Measurements from ENCODE around the gene AMY2B. TPM values are rescaled to one million over a fixed set of nuclear protein-coding genes. Genes with fewer than 3 reads are reported as not detected.
"Not testable (repeated sequence)": the region's sequence is repeated elsewhere in the genome, so short reads cannot be mapped to it uniquely, and the experiment has no call there.

Gene AMY2B
- total RNA-seq, 4 donors from 2014 or later, result 11.1 to 34.3 (median 21.1) TPM

DNA sequence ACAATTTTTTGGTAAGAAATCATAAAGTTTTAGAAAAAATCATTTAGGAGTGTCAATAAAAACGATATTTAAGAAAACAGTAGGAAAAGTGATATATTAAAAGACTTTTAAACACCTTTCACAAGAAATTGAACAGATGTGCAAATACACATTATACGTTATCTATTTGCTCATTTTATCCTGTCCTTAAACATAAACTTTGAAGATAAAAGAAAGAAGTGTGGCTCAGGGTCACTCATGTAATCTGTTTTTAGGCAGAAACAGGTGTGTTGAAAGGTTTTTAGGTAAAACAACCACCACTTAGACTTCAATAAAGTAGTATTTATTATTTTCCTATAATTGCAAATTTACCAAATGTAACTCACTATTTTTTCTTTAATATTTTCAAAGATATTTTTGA is 13.1 kb downstream of the AMY2B start:
- in situ Hi-C loops (cut with MboI; ENCODE audit: low pct_ligation_motif_present in 1 of 4, low pct_unique_long_range_greater_than_20kb in 1 of 4, low sequenced_read_pairs in 3 of 4) (no loop called here), intact Hi-C loops (cut with DNase I; ENCODE audit: low total_unique reads) (no loop called here)
- no peaks in the 10 kb centered on the region for H3K27me3 ChIP-seq
- H3K4me3 ChIP-seq, result no peak overlapping the region
- no peaks in the 10 kb centered on the region for H3K36me3 ChIP-seq
- H3K27ac ChIP-seq, result no peak overlapping the region
- H3K4me1 ChIP-seq, result no peaks in the 10 kb centered on the region
- no peak for TF ChIP-seq POLR2AphosphoS5 (IDR thresholded peaks at IDR 0.05)
- no peak for TF ChIP-seq POLR2A (IDR thresholded peaks at IDR 0.05)
- TF ChIP-seq, protein P1, sequence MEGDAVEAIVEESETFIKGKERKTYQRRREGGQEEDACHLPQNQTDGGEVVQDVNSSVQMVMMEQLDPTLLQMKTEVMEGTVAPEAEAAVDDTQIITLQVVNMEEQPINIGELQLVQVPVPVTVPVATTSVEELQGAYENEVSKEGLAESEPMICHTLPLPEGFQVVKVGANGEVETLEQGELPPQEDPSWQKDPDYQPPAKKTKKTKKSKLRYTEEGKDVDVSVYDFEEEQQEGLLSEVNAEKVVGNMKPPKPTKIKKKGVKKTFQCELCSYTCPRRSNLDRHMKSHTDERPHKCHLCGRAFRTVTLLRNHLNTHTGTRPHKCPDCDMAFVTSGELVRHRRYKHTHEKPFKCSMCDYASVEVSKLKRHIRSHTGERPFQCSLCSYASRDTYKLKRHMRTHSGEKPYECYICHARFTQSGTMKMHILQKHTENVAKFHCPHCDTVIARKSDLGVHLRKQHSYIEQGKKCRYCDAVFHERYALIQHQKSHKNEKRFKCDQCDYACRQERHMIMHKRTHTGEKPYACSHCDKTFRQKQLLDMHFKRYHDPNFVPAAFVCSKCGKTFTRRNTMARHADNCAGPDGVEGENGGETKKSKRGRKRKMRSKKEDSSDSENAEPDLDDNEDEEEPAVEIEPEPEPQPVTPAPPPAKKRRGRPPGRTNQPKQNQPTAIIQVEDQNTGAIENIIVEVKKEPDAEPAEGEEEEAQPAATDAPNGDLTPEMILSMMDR (IDR thresholded peaks at IDR 0.05), result no peak
- no peak for TF ChIP-seq EP300 (IDR thresholded peaks at IDR 0.05; ENCODE audit: low read depth)
- 72 to 74% methylated on average over 2 of the region's 2 CpGs for WGBS, 2 donors (ENCODE audit: low coverage in 1 of 2)
- DNase-seq, result no peak
- H3K9me3 ChIP-seq, result peaks cover 3 to 5% of the 10 kb centered on the region in 2 donors

DNA sequence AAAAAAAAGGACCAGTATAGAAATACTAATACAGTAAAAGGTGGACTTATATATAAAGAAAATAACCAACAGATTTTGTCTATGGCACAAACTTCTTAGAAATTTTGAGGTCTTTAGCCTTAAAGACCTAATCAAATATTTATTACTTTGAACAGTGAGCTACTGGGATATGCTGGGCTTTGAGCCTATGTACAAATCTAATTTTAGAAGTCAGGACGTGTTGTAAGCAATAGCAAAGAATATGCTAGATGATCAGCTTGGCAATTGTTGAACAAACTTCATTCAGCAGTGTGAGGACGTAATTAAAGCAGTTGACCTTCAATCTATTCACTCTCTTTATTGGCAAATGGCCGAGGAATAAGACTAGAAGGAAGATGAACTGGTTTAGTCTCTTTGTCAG is 31.4 kb downstream of the AMY2B start:
- H3K27ac ChIP-seq; H3K4me1 ChIP-seq; DNase-seq; H3K4me3 ChIP-seq; in situ Hi-C loops (cut with MboI; ENCODE audit: low pct_ligation_motif_present in 1 of 4, low pct_unique_long_range_greater_than_20kb in 1 of 4, low sequenced_read_pairs in 3 of 4); H3K9me3 ChIP-seq; H3K36me3 ChIP-seq; H3K27me3 ChIP-seq; intact Hi-C loops (cut with DNase I; ENCODE audit: low total_unique reads): not testable (repeated sequence)
- no CpG with 5 or more reads among the region's 3 CpGs for WGBS, 2 donors (ENCODE audit: low coverage in 1 of 2)

DNA sequence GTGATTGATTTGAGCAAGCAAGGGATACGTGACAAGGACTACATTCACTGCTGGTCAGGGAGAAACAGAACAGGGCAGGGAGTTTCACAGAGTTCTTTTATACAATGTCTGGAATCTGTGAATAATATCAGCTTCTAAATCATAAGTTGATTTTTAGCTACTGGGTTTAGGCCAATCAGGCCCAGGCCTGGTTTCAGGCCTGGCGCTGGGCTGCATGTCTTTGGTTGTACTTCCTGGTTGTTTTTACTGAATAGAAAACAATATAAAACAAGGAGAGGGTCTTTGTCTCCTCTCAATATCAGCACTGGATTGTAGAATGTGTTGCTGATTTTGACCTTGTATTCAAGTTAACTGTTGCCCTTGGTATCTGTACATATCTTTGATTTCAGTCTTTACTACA is 45.0 kb downstream of the AMY2B start:
- H3K36me3 ChIP-seq, result no peaks in the 10 kb centered on the region
- intact Hi-C loops (cut with DNase I; ENCODE audit: low total_unique reads) (no loop called here), in situ Hi-C loops (cut with MboI; ENCODE audit: low pct_ligation_motif_present in 1 of 4, low pct_unique_long_range_greater_than_20kb in 1 of 4, low sequenced_read_pairs in 3 of 4) (no loop called here)
- no peaks in the 10 kb centered on the region for H3K9me3 ChIP-seq
- H3K27me3 ChIP-seq, result no peaks in the 10 kb centered on the region
- no peak overlapping the region for H3K4me3 ChIP-seq
- WGBS, 2 donors (ENCODE audit: low coverage in 1 of 2), result 89% methylated on average over 2 of the region's 2 CpGs; no CpG with 5 or more reads in 1 of the 2 donors
- no peaks in the 10 kb centered on the region for H3K4me1 ChIP-seq
- no peak overlapping the region for H3K27ac ChIP-seq
- TF ChIP-seq POLR2A (IDR thresholded peaks at IDR 0.05), result no peak
- TF ChIP-seq, protein P1 (IDR thresholded peaks at IDR 0.05), result no peak
- no peak for TF ChIP-seq POLR2AphosphoS5 (IDR thresholded peaks at IDR 0.05)
- no peak for TF ChIP-seq EP300 (IDR thresholded peaks at IDR 0.05; ENCODE audit: low read depth)
- no peak for DNase-seq

DNA sequence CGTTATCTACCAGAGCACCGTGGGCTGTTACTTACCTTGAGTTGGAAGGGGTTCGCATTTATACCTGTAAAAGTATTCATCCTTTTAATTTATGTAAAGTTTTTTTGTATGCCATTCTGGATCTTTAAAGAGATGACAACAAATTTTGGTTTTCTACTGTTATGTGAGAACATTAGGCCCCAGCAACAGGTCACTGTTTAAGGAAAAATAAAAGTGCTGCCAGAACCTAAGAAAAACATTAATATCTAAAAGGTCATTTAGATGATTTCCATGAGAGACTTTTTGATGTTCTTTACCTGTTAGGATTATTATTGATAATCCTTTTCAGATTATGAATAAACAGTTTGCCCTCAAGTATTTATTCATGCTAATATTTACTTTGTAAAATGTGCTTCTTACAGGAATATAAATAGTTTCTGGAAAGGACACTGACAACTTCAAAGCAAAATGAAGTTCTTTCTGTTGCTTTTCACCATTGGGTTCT is 45.6 kb downstream of the AMY2B start, which contains the start of gene AMY2A:
AMY2A (plus strand) TSS at position 434 of the 484 bp plus-strand sequence; CDS start at position 448, 14 bp downstream.
- intact Hi-C loops (cut with DNase I; ENCODE audit: low total_unique reads); H3K4me3 ChIP-seq: not testable (repeated sequence)

DNA sequence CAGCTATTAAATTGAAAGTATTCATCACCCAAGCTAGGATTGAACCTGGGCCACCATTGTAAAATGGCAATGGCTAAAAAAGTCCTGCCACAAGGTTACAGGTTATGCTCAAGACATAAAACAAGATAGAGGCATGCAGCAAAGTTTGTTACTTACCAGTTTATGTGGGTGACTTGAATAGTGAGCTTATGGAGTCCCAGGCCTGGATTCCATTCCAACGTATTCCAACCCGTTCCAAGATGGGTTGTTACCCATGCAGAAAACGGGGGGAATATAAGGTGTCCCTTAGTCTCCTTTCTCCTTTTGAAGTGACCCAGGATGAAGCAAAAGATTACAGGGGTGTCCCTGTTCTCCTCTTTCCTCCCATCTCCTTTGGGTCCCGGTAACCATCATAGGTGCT is 56.0 kb downstream of the AMY2B start:
- H3K9me3 ChIP-seq; H3K36me3 ChIP-seq; H3K27me3 ChIP-seq; intact Hi-C loops (cut with DNase I; ENCODE audit: low total_unique reads); in situ Hi-C loops (cut with MboI; ENCODE audit: low pct_ligation_motif_present in 1 of 4, low pct_unique_long_range_greater_than_20kb in 1 of 4, low sequenced_read_pairs in 3 of 4); DNase-seq; H3K4me3 ChIP-seq; H3K4me1 ChIP-seq; H3K27ac ChIP-seq: not testable (repeated sequence)
- 87 to 100% methylated on average over 1 to 4 of the region's 4 CpGs for WGBS, 2 donors (ENCODE audit: low coverage in 1 of 2)

More for the DNA sequence above, 45.6 kb downstream of the AMY2B start, which contains the start of gene AMY2A:
- H3K9me3 ChIP-seq; H3K4me1 ChIP-seq; H3K27ac ChIP-seq; H3K27me3 ChIP-seq; H3K36me3 ChIP-seq; DNase-seq; in situ Hi-C loops (cut with MboI; ENCODE audit: low pct_ligation_motif_present in 1 of 4, low pct_unique_long_range_greater_than_20kb in 1 of 4, low sequenced_read_pairs in 3 of 4): not testable (repeated sequence)
- WGBS, 2 donors (ENCODE audit: low coverage in 1 of 2), result 69 to 83% methylated on average over 3 of the region's 3 CpGs

Other genes starting within 250 kb of the AMY2B start
- 100 to 1,000 TPM in 1 of 4 donors, 10 to 100 TPM in 3; 40.4 to 172 (median 70.6) TPM for gene RNPC3, start 45.9 kb upstream of the AMY2B start, total RNA-seq
- not detected for gene AMY2A, start 45.8 kb downstream of the AMY2B start, total RNA-seq
- not detected for gene AMY1A, start 84.2 kb downstream of the AMY2B start, total RNA-seq
- gene AMY1B, start 124.6 kb downstream of the AMY2B start, total RNA-seq, result not detected
- not detected for gene AMY1C, start 178.3 kb downstream of the AMY2B start, total RNA-seq